GM23248 (cell line): ENCODE results near the gene CEMIP2. TPM values are rescaled to one million over a fixed set of nuclear protein-coding genes. Genes with fewer than 3 reads are reported as not detected.

Experiments
- DNase-seq: peaks from one replicate; pipeline ENCODE4 v3.0.0-alpha.2; 2015
- H2AFZ ChIP-seq: fragments of 200-600 bp; sonication (generic); 2 replicates; pipeline ENCODE4 v1.6.1; 2016; ENCODE audit warnings: antibody characterized with exemption
- H3F3A ChIP-seq: fragments of 200-600 bp; sonication (generic); 2 replicates; pipeline ENCODE4 v1.6.1; 2016; ENCODE audit warnings: mild to moderate bottlenecking, antibody characterized with exemption, mixed run types; ENCODE audit not compliant: insufficient read depth
- H3K27ac ChIP-seq: fragments of 200-600 bp; sonication (generic); 2 replicates; pipeline ENCODE4 v1.5.1; 2016; ENCODE audit warnings: mild to moderate bottlenecking
- H3K27me3 ChIP-seq: fragments of 200-600 bp; sonication (generic); replicated peaks from 2 replicates; pipeline ENCODE4 v1.6.1; 2016; ENCODE audit warnings: mild to moderate bottlenecking; ENCODE audit not compliant: insufficient read depth
- H3K36me3 ChIP-seq: fragments of 200-600 bp; sonication (generic); 2 replicates; pipeline ENCODE4 v1.6.1; 2016; ENCODE audit warnings: low read depth, mild to moderate bottlenecking
- H3K4me1 ChIP-seq: fragments of 200-600 bp; sonication (generic); 2 replicates; pipeline ENCODE4 v1.6.1; 2016; ENCODE audit warnings: mild to moderate bottlenecking; ENCODE audit not compliant: insufficient read depth
- H3K4me2 ChIP-seq: fragments of 200-600 bp; sonication (generic); one replicate; pipeline ENCODE4 v1.6.1; 2016; ENCODE audit warnings: mild to moderate bottlenecking; ENCODE audit not compliant: unreplicated experiment
- H3K4me3 ChIP-seq: fragments of 200-600 bp; sonication (generic); 2 replicates; pipeline ENCODE4 v1.5.1; 2016; ENCODE audit warnings: mild to moderate bottlenecking
- H3K79me2 ChIP-seq: fragments of 200-600 bp; sonication (generic); 2 replicates; pipeline ENCODE4 v1.6.1; 2016; ENCODE audit warnings: mild to moderate bottlenecking; ENCODE audit not compliant: insufficient read depth
- H3K9ac ChIP-seq: fragments of 200-600 bp; sonication (generic); 2 replicates; pipeline ENCODE4 v1.6.1; 2016; ENCODE audit warnings: mild to moderate bottlenecking
- H3K9me2 ChIP-seq: fragments of 200-600 bp; sonication (generic); 2 replicates; pipeline ENCODE4 v1.6.1; 2016; ENCODE audit warnings: mixed run types, mild to moderate bottlenecking, moderate library complexity; ENCODE audit not compliant: insufficient read depth
- H3K9me3 ChIP-seq: fragments of 200-600 bp; sonication (generic); one replicate; pipeline ENCODE4 v1.6.1; 2017; ENCODE audit warnings: low read depth
- H4K20me1 ChIP-seq: fragments of 200-600 bp; sonication (generic); 2 replicates; pipeline ENCODE4 v1.6.0; 2016; ENCODE audit not compliant: insufficient read depth
- EZH2 ChIP-seq: fragments of 200-600 bp; sonication (generic); IDR thresholded peaks from 2 replicates; pipeline ENCODE4 v1.6.1; 2018; ENCODE audit warnings: antibody characterized with exemption, mild to moderate bottlenecking; ENCODE audit not compliant: insufficient read depth, poor library complexity, severe bottlenecking
- EZH2phosphoT487 ChIP-seq: fragments of 200-600 bp; sonication (generic); IDR thresholded peaks from 2 replicates; pipeline ENCODE4 v1.6.1; 2018; ENCODE audit warnings: antibody characterized with exemption, moderate library complexity, mild to moderate bottlenecking, low read depth; ENCODE audit not compliant: insufficient read depth
- WGBS, 2 experiments: methylation state at CpG; one replicate each; pipeline ENCODE4 v1.1.6; 2015 to 2017; ENCODE audit warnings: low lambda C conversion rate in 2 of 2, low coverage in 1 of 2; ENCODE audit errors: missing lambda C conversion rate in 2 of 2; 5-methylcytosine and 5-hydroxymethylcytosine counted together
- in situ Hi-C: fragments of 300-500 bp; cut with MboI; formaldehyde crosslinking; loops from 2 replicates; pipeline ENCODE4 v1.15.0; 2020
- polyA plus RNA-seq: library from polyadenylated mRNA; unstranded; fragments of >200 nt; fragmentation: Nextera tagmentation; extraction: Ambion mirVana; gene quantifications from 2 replicates; pipeline ENCODE4 v1.2.1, GENCODE V29; 2016
- total RNA-seq: library from RNA; depleted of rRNA; stranded (reverse); fragments of >200 nt; shearing (Covaris generic); gene quantifications from 2 replicates; pipeline ENCODE4 v1.2.3, GENCODE V29; 2014; rRNA removed

The CEMIP2 gene
- total and polyA plus RNA-seq, 2 experiments from 2014 or later, result 12.7 to 40.4 TPM

GRCh38 chr9:71637375-71637774, 130.9 kb downstream of the CEMIP2 start:
- Histone ChIP-seq H2AFZ (no peak overlapping the region), H3F3A (no peaks in the 10 kb centered on the region), H3K9me3 (no peaks in the 10 kb centered on the region), H3K4me2 (no peak overlapping the region), H3K79me2 (no peaks in the 10 kb centered on the region), H3K9ac (no peak overlapping the region), H3K9me2 (no peaks in the 10 kb centered on the region), H4K20me1 (no peaks in the 10 kb centered on the region), H3K27ac (no peak overlapping the region), H3K4me3 (no peak overlapping the region), H3K4me1 (no peaks in the 10 kb centered on the region), H3K27me3 (no peaks in the 10 kb centered on the region), H3K36me3 (no peaks in the 10 kb centered on the region)
- WGBS, 2 experiments, result 33 to 38% methylated on average over 1 of the region's 1 CpG
- TF ChIP-seq EZH2phosphoT487 (no peak), EZH2 (no peak)
- in situ Hi-C loops, result no loop called here
- no peak for DNase-seq

DNA sequence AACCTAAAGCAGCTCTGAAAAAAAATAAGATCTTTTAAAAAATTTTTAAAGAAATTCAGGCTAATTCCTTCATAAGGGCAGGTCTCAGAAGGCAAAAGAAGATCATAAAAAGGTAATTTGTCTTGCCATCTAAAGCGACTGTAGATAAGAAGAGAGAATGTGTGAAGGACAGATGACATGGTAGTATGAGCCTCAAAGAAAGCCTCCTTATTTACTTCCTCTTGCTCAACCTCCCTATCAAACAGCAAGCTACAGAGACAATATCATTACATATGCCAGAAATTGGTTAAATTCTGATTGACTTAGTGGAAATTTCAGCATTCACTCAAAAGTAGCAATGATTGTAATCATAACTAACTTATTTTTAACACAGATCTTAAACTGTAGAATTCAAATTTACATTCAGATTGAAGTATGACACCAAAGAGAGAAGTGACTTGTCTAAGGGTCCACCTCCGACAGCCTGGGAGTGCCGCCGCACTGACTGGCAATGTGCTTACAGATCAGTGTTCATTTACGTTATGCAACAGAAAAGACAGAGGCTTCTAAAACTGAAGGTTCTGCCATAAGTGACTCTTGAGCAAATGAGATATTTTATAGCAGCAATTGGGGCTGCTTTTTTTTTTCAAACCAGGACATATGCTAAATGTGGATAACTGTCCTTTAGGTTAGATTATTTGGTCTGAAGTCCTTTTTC, 132.0 kb downstream of the CEMIP2 start:
- TF ChIP-seq EZH2phosphoT487 (no peak), EZH2 (no peak)

GRCh38 chr9:71634752-71635151, 133.6 kb downstream of the CEMIP2 start:
- no peaks in the 10 kb centered on the region for H3K9me3 ChIP-seq
- in situ Hi-C loops, result no loop called here
- no peak overlapping the region for H3K9ac ChIP-seq
- no peaks in the 10 kb centered on the region for H3F3A ChIP-seq
- H3K4me3 ChIP-seq, result no peak overlapping the region
- no peaks in the 10 kb centered on the region for H4K20me1 ChIP-seq
- H3K9me2 ChIP-seq, result no peaks in the 10 kb centered on the region
- no peak overlapping the region for H3K4me2 ChIP-seq
- TF ChIP-seq EZH2phosphoT487, result no peak
- TF ChIP-seq EZH2, result no peak
- H2AFZ ChIP-seq, result no peak overlapping the region
- no peak for DNase-seq
- 41 to 46% methylated on average over 4 of the region's 4 CpGs for WGBS, 2 experiments
- H3K79me2 ChIP-seq, result no peaks in the 10 kb centered on the region
- no peak overlapping the region for H3K27ac ChIP-seq
- no peaks in the 10 kb centered on the region for H3K27me3 ChIP-seq
- H3K4me1 ChIP-seq, result no peaks in the 10 kb centered on the region
- no peaks in the 10 kb centered on the region for H3K36me3 ChIP-seq

More for the DNA sequence above, 132.0 kb downstream of the CEMIP2 start:
- no peaks in the 10 kb centered on the region for H3K79me2 ChIP-seq
- 85 to 86% methylated on average over 5 of the region's 5 CpGs for WGBS, 2 experiments
- H3K27me3 ChIP-seq, result no peaks in the 10 kb centered on the region
- no peak overlapping the region for H2AFZ ChIP-seq
- no peak overlapping the region for H3K4me2 ChIP-seq
- in situ Hi-C loops, result no loop called here
- H3K9ac ChIP-seq, result no peak overlapping the region
- H3K9me3 ChIP-seq, result no peaks in the 10 kb centered on the region
- no peaks in the 10 kb centered on the region for H3K4me1 ChIP-seq
- H3K9me2 ChIP-seq, result no peaks in the 10 kb centered on the region
- no peak overlapping the region for H3K4me3 ChIP-seq
- H3F3A ChIP-seq, result no peaks in the 10 kb centered on the region
- H4K20me1 ChIP-seq, result no peaks in the 10 kb centered on the region
- H3K27ac ChIP-seq, result no peak overlapping the region
- DNase-seq, result no peak
- H3K36me3 ChIP-seq, result no peaks in the 10 kb centered on the region

Other genes with a start within 250 kb of the CEMIP2 start
- 10.7 and 14.4 TPM in 2 replicates for gene ABHD17B, start 142.7 kb upstream of the CEMIP2 start, total RNA-seq
- gene ABHD17B, start 142.7 kb upstream of the CEMIP2 start, polyA plus RNA-seq, result 6.3 and 7.7 TPM in 2 replicates
- gene C9orf85, start 143.1 kb upstream of the CEMIP2 start, total RNA-seq, result 12.1 and 16.3 TPM in 2 replicates
- 11.8 and 13.2 TPM in 2 replicates for gene C9orf85, start 143.1 kb upstream of the CEMIP2 start, polyA plus RNA-seq